Measurements from ENCODE around the gene AFTPH. TPM values are rescaled to one million over a fixed set of nuclear protein-coding genes. Genes with fewer than 3 reads are reported as not detected.

The AFTPH gene
- total RNA-seq, 1 donor from 2014 or later: 16.0 TPM

DNA sequence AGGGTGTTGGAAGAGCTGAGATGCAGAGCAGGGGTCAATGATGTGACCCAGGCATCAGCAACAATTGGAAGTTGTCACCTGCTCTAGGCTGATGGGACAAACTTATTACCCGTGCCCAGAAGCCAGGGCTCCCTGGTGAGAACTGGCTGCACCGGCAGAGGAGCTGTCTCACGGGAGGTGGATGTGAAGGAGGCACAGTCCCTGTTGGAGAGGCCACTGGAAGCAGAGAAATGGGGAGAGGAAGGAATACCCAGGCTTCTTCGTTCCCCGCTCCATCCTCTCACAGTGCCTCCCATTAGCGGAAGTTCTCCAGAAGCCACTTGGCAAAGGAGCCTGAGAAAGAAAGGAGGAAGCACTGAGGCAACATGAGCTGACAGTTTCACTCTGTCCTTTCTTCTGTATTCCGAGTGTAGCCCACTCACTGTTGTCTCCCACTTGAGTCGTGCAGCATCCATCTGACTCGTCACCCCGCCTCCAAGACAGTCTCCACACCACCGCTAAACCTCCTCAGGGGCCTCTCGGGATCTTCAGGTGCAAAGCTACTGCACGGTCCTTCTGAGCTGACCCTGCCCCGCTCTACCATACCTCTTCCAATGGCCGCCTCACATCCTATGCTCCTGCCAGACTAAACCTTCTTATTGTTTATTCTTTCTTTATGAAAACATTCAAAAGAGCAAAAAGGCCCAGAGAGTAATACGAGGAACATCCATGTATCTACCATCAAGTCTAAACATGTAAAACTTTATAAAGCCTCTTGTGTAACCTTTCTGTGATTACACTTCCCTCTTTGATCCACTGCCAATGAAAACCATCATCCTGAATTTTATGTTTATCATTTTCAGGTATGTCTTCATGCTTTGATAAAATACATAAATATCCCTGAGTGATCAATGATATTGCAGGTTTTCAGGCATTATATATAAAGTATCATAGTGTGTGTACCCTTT, 19.1 kb upstream of the AFTPH start:
- no peak overlapping the region for H3K9ac ChIP-seq (ENCODE audit: low read length)
- H3K4me1 Mint-ChIP-seq (ENCODE audit: low read depth, unreplicated experiment): no peaks in the 10 kb centered on the region
- H2AFZ ChIP-seq (ENCODE audit: low read depth, low read length): peak overlapping the region; percentile 10
- H3K36me3 ChIP-seq (ENCODE audit: insufficient read depth, low read length): no peaks in the 10 kb centered on the region
- H3K27me3 ChIP-seq (ENCODE audit: insufficient read depth, low read length): peaks cover 28% of the 10 kb centered on the region
- H3K9me3 ChIP-seq (ENCODE audit: insufficient read depth, low read depth, low read length): no peaks in the 10 kb centered on the region
- H3K4me3 Mint-ChIP-seq (ENCODE audit: unreplicated experiment): no peak overlapping the region
- no peaks in the 10 kb centered on the region for H3K9me3 Mint-ChIP-seq (ENCODE audit: unreplicated experiment)
- TF ChIP-seq EZH2 (IDR thresholded peaks at IDR 0.05; ENCODE audit: insufficient read depth, low read length): no peak
- TF ChIP-seq, protein P1, sequence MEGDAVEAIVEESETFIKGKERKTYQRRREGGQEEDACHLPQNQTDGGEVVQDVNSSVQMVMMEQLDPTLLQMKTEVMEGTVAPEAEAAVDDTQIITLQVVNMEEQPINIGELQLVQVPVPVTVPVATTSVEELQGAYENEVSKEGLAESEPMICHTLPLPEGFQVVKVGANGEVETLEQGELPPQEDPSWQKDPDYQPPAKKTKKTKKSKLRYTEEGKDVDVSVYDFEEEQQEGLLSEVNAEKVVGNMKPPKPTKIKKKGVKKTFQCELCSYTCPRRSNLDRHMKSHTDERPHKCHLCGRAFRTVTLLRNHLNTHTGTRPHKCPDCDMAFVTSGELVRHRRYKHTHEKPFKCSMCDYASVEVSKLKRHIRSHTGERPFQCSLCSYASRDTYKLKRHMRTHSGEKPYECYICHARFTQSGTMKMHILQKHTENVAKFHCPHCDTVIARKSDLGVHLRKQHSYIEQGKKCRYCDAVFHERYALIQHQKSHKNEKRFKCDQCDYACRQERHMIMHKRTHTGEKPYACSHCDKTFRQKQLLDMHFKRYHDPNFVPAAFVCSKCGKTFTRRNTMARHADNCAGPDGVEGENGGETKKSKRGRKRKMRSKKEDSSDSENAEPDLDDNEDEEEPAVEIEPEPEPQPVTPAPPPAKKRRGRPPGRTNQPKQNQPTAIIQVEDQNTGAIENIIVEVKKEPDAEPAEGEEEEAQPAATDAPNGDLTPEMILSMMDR (IDR thresholded peaks at IDR 0.05; ENCODE audit: insufficient read depth, low read depth, low read length): no peak
- peaks cover 13% of the 10 kb centered on the region for H3K27me3 Mint-ChIP-seq (ENCODE audit: low read depth, unreplicated experiment)
- H3K36me3 Mint-ChIP-seq (ENCODE audit: low read depth, unreplicated experiment): no peaks in the 10 kb centered on the region
- no peaks in the 10 kb centered on the region for H4K20me1 ChIP-seq (ENCODE audit: insufficient read depth, low read length)
- H3K4me1 ChIP-seq (ENCODE audit: insufficient read depth, low read length): no peaks in the 10 kb centered on the region
- no peak for DNase-seq (ENCODE audit: low read depth)
- no peak for FAIRE-seq
- H3K4me3 ChIP-seq (ENCODE audit: insufficient read depth, low read depth, low read length): no peak overlapping the region
- H3K79me2 ChIP-seq (ENCODE audit: insufficient read depth, low read length): no peaks in the 10 kb centered on the region
- H3K27ac Mint-ChIP-seq (ENCODE audit: unreplicated experiment): no peak overlapping the region
- H3K4me2 ChIP-seq (ENCODE audit: low read length): no peak overlapping the region
- no peak overlapping the region for H3K27ac ChIP-seq (ENCODE audit: low read depth, low read length)

DNA sequence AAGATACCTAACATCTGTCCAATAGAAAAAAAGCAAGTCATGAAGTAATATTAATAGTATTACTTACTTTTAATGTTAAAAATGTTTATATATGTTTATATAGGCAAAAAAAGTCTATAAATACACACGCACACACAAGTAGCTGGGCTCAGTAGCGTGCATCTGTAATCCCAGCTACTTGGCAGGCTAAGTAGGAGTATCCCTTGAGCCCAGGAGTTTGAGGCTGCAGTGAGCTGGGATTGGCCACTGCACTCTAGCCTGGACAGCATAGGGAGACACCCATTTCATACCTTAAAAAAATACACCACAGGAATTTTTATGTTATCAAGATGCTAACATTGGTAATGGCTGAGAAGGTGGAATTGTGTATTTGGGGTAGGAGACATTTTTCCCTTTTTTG, 17.4 kb upstream of the AFTPH start:
- Histone ChIP-seq H4K20me1 (ENCODE audit: insufficient read depth, low read length) (no peaks in the 10 kb centered on the region), H3K27ac (ENCODE audit: low read depth, low read length) (no peak overlapping the region), H3K9ac (ENCODE audit: low read length) (no peak overlapping the region), H3K4me3 (ENCODE audit: insufficient read depth, low read depth, low read length) (no peak overlapping the region), H3K4me2 (ENCODE audit: low read length) (no peak overlapping the region), H3K4me1 (ENCODE audit: insufficient read depth, low read length) (no peaks in the 10 kb centered on the region), H3K27me3 (ENCODE audit: insufficient read depth, low read length) (peaks cover 19% of the 10 kb centered on the region), H3K79me2 (ENCODE audit: insufficient read depth, low read length) (no peaks in the 10 kb centered on the region), H3K36me3 (ENCODE audit: insufficient read depth, low read length) (no peaks in the 10 kb centered on the region), H2AFZ (ENCODE audit: low read depth, low read length) (no peak overlapping the region), H3K9me3 (ENCODE audit: insufficient read depth, low read depth, low read length) (no peaks in the 10 kb centered on the region)
- DNase-seq (ENCODE audit: low read depth) (no peak), FAIRE-seq (no peak)
- Mint-ChIP-seq H3K4me3 (ENCODE audit: unreplicated experiment) (no peak overlapping the region), H3K9me3 (ENCODE audit: unreplicated experiment) (no peaks in the 10 kb centered on the region), H3K27me3 (ENCODE audit: low read depth, unreplicated experiment) (peaks cover 10% of the 10 kb centered on the region), H3K27ac (ENCODE audit: unreplicated experiment) (no peak overlapping the region), H3K36me3 (ENCODE audit: low read depth, unreplicated experiment) (no peaks in the 10 kb centered on the region), H3K4me1 (ENCODE audit: low read depth, unreplicated experiment) (no peaks in the 10 kb centered on the region)
- TF ChIP-seq EZH2 (IDR thresholded peaks at IDR 0.05; ENCODE audit: insufficient read depth, low read length): no peak
- TF ChIP-seq, protein P1 (IDR thresholded peaks at IDR 0.05; ENCODE audit: insufficient read depth, low read depth, low read length): no peak

DNA sequence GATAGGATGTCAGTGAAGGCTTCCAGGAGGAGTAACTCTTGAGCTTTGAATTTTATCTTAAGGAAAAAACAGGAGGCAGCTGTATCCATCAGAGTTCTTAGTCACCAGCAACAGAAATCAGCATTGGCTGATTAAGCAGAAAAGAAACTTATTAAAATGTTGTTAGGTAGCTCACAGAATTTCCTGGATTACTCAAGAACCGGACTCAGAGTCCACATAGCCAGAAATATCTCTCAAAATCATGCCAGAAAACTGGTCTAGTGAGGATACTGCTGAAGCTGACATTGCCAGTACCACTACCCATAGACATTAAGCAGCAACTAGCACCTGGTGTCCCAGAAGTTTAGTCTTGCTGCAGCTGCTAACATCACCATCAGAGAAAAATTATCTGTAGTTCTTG, 10.1 kb upstream of the AFTPH start:
- DNase-seq (ENCODE audit: low read depth) (no peak), FAIRE-seq (no peak)
- Histone ChIP-seq H4K20me1 (ENCODE audit: insufficient read depth, low read length) (no peaks in the 10 kb centered on the region), H3K4me1 (ENCODE audit: insufficient read depth, low read length) (no peaks in the 10 kb centered on the region), H2AFZ (ENCODE audit: low read depth, low read length) (no peak overlapping the region), H3K27ac (ENCODE audit: low read depth, low read length) (no peak overlapping the region), H3K79me2 (ENCODE audit: insufficient read depth, low read length) (no peaks in the 10 kb centered on the region), H3K4me2 (ENCODE audit: low read length) (no peak overlapping the region), H3K9me3 (ENCODE audit: insufficient read depth, low read depth, low read length) (no peaks in the 10 kb centered on the region), H3K9ac (ENCODE audit: low read length) (no peak overlapping the region), H3K27me3 (ENCODE audit: insufficient read depth, low read length) (peaks cover 47% of the 10 kb centered on the region), H3K36me3 (ENCODE audit: insufficient read depth, low read length) (no peaks in the 10 kb centered on the region), H3K4me3 (ENCODE audit: insufficient read depth, low read depth, low read length) (no peak overlapping the region)
- H3K4me1 Mint-ChIP-seq (ENCODE audit: low read depth, unreplicated experiment): no peaks in the 10 kb centered on the region
- H3K9me3 Mint-ChIP-seq (ENCODE audit: unreplicated experiment): peaks cover 3% of the 10 kb centered on the region
- H3K36me3 Mint-ChIP-seq (ENCODE audit: low read depth, unreplicated experiment): no peaks in the 10 kb centered on the region
- peaks cover 6% of the 10 kb centered on the region for H3K27me3 Mint-ChIP-seq (ENCODE audit: low read depth, unreplicated experiment)
- TF ChIP-seq EZH2 (IDR thresholded peaks at IDR 0.05; ENCODE audit: insufficient read depth, low read length): no peak
- TF ChIP-seq, protein P1 (IDR thresholded peaks at IDR 0.05; ENCODE audit: insufficient read depth, low read depth, low read length): no peak
- H3K4me3 Mint-ChIP-seq (ENCODE audit: unreplicated experiment): no peak overlapping the region
- H3K27ac Mint-ChIP-seq (ENCODE audit: unreplicated experiment): no peak overlapping the region

Measured in astrocyte (in vitro differentiated cells and primary cell).